Measurements from ENCODE around the gene PARL.

GRCh38 chr3:183911763-183912506 lies 27.3 kb upstream of the PARL start:
- TF ChIP-seq, protein P1, sequence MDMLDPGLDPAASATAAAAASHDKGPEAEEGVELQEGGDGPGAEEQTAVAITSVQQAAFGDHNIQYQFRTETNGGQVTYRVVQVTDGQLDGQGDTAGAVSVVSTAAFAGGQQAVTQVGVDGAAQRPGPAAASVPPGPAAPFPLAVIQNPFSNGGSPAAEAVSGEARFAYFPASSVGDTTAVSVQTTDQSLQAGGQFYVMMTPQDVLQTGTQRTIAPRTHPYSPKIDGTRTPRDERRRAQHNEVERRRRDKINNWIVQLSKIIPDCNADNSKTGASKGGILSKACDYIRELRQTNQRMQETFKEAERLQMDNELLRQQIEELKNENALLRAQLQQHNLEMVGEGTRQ (IDR thresholded peaks at IDR 0.05) = no peak
- no peak for TF ChIP-seq TP53 (CRISPR knock-in tag; IDR thresholded peaks at IDR 0.05)
- no peak for TF ChIP-seq CEBPB (IDR thresholded peaks at IDR 0.05)
- TF ChIP-seq, protein P2, sequence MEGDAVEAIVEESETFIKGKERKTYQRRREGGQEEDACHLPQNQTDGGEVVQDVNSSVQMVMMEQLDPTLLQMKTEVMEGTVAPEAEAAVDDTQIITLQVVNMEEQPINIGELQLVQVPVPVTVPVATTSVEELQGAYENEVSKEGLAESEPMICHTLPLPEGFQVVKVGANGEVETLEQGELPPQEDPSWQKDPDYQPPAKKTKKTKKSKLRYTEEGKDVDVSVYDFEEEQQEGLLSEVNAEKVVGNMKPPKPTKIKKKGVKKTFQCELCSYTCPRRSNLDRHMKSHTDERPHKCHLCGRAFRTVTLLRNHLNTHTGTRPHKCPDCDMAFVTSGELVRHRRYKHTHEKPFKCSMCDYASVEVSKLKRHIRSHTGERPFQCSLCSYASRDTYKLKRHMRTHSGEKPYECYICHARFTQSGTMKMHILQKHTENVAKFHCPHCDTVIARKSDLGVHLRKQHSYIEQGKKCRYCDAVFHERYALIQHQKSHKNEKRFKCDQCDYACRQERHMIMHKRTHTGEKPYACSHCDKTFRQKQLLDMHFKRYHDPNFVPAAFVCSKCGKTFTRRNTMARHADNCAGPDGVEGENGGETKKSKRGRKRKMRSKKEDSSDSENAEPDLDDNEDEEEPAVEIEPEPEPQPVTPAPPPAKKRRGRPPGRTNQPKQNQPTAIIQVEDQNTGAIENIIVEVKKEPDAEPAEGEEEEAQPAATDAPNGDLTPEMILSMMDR (IDR thresholded peaks at IDR 0.05) = no peak
- no peak for TF ChIP-seq BHLHE40 (IDR thresholded peaks at IDR 0.05; ENCODE audit: low read depth, low read length)
- no peak for TF ChIP-seq POLR2A (IDR thresholded peaks at IDR 0.05; ENCODE audit: low read length)
- TF ChIP-seq MYC (IDR thresholded peaks at IDR 0.05; ENCODE audit: borderline replicate concordance, low read length) = no peak
- TF ChIP-seq EHMT2 (IDR thresholded peaks at IDR 0.05; ENCODE audit: low read depth) = no peak
- TF ChIP-seq MAZ (IDR thresholded peaks at IDR 0.05; ENCODE audit: borderline replicate concordance, low read depth, low read length) = no peak
- TF ChIP-seq RAD21 (conservative IDR thresholded peaks at IDR 0.05 in 1 of 2, IDR thresholded peaks at IDR 0.05 in 1 of 2) = no peak
- no peak for TF ChIP-seq REST (IDR thresholded peaks at IDR 0.05)

Data from A549 (cell line).